Peyer's patch (tissue), 4 donors: ENCODE results near the gene AFDN.

Source experiments
- CTCF ChIP-seq, 6 experiments: fragments of 450-650 bp in 4 of 6; fragments of 200-600 bp in 2 of 6; sonication (generic) in 1 of 6; IDR thresholded peaks; one replicate each; pipeline ENCODE4 v1.5.1; 2017 to 2019; ENCODE audit warnings: antibody characterized with exemption in 6 of 6, mild to moderate bottlenecking in 3 of 6, moderate library complexity in 1 of 6
- POLR2A ChIP-seq, 2 donors: fragments of 450-650 bp; IDR thresholded peaks; one replicate each; pipeline ENCODE4 v1.5.1; 2017; ENCODE audit warnings: antibody characterized with exemption in 2 of 2, mild to moderate bottlenecking in 2 of 2, moderate library complexity in 2 of 2

GRCh38 chr6:167946007-167946406 lies 119.3 kb downstream of the AFDN start:
- TF ChIP-seq CTCF (IDR thresholded peaks at IDR 0.05), result no peak
- TF ChIP-seq POLR2A (IDR thresholded peaks at IDR 0.05), result no peak
